Dedifferentiated amniotic fluid mesenchymal stem cell (primary cell): ENCODE measurements around the gene PSD4.
A peak's percentile ranks its signal among the peaks of the same experiment; 100 is the strongest.
"Not testable (repeated sequence)": the region's sequence is repeated elsewhere in the genome, so short reads cannot be mapped to it uniquely, and the experiment has no call there.

Experiments used
- DNase-seq: peaks from one replicate; pipeline ENCODE4 v3.0.0-alpha.2; 2016; ENCODE audit errors: extremely low spot score

Gene PSD4

GRCh38 chr2:113223813-113224212, 50.0 kb downstream of the PSD4 start:
- no peak for DNase-seq

- no peak for DNase-seq
These were observed 51.0 kb downstream of the PSD4 start for GRCh38 chr2:113224647-113225236.

GRCh38 chr2:113225263-113226259, 51.8 kb downstream of the PSD4 start:
- DNase-seq: peak; percentile 38

GRCh38 chr2:113226462-113226861, 52.7 kb downstream of the PSD4 start:
- DNase-seq: no peak

- DNase-seq: no peak
These were observed 53.5 kb downstream of the PSD4 start for GRCh38 chr2:113227290-113227689.

- DNase-seq: no peak
These were observed 53.9 kb downstream of the PSD4 start for GRCh38 chr2:113227698-113228097.

GRCh38 chr2:113228351-113228750, 54.6 kb downstream of the PSD4 start:
- no peak for DNase-seq

- no peak for DNase-seq
These were observed 55.4 kb downstream of the PSD4 start for GRCh38 chr2:113228991-113229716.

GRCh38 chr2:113229795-113230194, 56.0 kb downstream of the PSD4 start:
- no peak for DNase-seq

GRCh38 chr2:113230531-113230930, 56.8 kb downstream of the PSD4 start:
- no peak for DNase-seq

GRCh38 chr2:113231064-113231463, 57.3 kb downstream of the PSD4 start:
- no peak for DNase-seq

- DNase-seq: no peak
These were observed 58.4 kb downstream of the PSD4 start for GRCh38 chr2:113232123-113232522.

- DNase-seq: no peak
These were observed 59.0 kb downstream of the PSD4 start for GRCh38 chr2:113232740-113233139.

GRCh38 chr2:113233593-113234550, 60.1 kb downstream of the PSD4 start:
- DNase-seq: no peak

- no peak for DNase-seq
These were observed 61.1 kb downstream of the PSD4 start for GRCh38 chr2:113234721-113235346.

GRCh38 chr2:113235347-113236226, 61.8 kb downstream of the PSD4 start:
- not testable (repeated sequence) for DNase-seq

- DNase-seq: no peak
These were observed 62.8 kb downstream of the PSD4 start for GRCh38 chr2:113236367-113237159.

- DNase-seq: no peak
These were observed 63.9 kb downstream of the PSD4 start for GRCh38 chr2:113237604-113238160.
